NCI-H2171 treated with DMSO at 0.1 percent for 48 hours (cell line): ENCODE data around the gene DNAH14.
"Not testable (repeated sequence)": the region's sequence is repeated elsewhere in the genome, so short reads cannot be mapped to it uniquely, and the experiment has no call there.

Experiments used
- DNase-seq: peaks from one replicate; lab custom pipeline; 2025; lab: John Stamatoyannopoulos, UW

DNAH14 gene

GRCh38 chr1:224921354-224921753 lies 8.1 kb upstream of the DNAH14 start:
- DNase-seq, result no peak

DNA sequence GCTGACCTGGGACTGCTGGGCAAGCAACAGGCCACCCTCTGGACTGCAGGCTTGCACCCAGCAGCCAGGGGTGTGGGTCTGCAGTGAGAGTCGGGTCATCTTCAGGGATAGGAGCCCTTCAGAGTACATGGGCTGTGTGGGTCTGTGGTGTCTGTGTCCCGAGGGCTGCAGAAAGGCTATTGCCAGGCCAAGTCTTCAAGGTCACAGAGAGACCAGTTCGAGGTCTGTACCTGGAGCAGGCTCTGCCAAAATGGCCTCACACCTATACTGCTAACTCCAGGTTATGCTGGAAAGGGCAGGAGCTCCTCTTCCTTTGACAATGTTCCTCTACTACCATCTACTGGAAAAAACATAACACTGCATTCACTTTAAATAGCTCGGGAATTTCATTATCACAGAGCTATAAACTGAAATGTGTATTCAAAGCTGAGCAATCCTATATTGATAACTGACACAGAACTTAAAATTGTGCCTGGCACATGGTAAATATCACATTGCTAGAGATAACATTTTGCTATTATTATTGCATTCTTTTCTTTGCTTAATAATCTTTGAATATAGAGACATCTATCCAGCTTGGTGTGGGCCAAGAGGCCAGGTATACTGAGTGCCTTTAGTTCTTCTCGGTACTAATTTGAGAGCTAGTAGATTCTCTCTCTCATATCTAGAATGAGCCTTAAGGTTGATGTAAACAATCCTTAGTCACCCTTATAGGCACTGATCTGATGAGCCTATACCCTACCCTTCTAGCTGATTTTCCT lies 6.9 kb upstream of the DNAH14 start:
- peak; percentile 74 for DNase-seq

- DNase-seq, result no peak
These were observed 5.7 kb upstream of the DNAH14 start for GRCh38 chr1:224923726-224924125.

- not testable (repeated sequence) for DNase-seq
These were observed 1.8 kb upstream of the DNAH14 start for GRCh38 chr1:224927631-224928030.

- DNase-seq, result no peak
These were observed 569 bp upstream of the DNAH14 start for GRCh38 chr1:224928906-224929305.

DNA sequence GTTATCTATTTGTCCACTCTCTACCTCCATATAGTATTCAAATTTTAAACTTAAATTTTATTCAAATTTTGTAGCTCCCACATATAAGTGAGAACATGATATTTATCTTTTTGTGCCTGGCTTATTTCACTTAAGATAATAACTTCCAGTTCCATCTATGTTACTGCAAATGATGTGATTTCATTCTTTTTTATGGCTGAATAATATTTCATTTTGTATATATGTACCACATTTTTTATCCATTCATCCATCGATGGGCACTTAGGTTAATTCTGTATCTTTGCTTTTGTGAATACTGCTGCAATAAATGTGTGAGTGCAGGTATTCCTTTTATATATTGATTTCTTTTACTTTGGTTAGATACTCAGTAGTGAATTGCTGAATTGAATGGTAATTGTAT lies 2.1 kb downstream of the DNAH14 start:
- no peak for DNase-seq

GRCh38 chr1:224932607-224933249 lies 3.3 kb downstream of the DNAH14 start:
- DNase-seq, result no peak

GRCh38 chr1:224933584-224933983 lies 4.1 kb downstream of the DNAH14 start:
- no peak for DNase-seq

DNA sequence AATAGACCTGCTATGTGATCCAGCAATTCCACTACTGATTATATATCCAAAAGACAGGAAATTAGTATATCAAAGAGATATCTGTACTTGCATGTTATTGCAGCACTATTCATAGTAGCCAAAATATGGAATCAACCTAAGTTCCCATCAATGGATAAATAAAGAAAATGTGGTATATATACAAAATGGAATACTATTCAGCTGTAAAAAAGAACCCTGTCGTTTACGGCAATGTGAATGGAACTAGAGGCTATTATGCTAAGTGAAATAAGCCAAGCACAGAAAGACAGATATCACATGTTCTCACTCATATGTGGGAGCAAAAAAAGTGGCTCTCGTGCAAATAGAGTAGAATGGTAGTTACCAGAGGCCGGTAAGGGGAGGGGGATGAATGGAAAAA lies 9.2 kb downstream of the DNAH14 start:
- no peak for DNase-seq

- DNase-seq, result no peak
These were observed 10.5 kb downstream of the DNAH14 start for GRCh38 chr1:224939844-224940425.

DNA sequence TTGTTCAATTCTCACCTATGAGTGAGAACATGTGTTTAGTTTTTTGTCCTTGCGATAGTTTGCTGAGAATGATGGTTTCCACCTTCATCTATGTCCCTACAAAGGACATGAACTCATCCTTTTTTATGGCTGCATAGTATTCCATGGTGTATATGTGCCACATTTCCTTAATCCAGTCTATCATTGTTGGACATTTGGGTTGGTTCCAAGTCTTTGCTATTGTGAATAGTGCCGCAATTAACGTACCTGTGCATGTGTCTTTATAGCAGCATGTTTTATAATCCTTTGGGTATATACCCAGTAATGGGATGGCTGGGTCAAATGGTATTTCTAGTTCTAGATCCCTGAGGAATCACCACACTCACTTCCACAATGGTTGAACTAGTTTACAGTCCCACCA lies 11.3 kb downstream of the DNAH14 start:
- DNase-seq, result not testable (repeated sequence)

- not testable (repeated sequence) for DNase-seq
These were observed 16.3 kb downstream of the DNAH14 start for GRCh38 chr1:224945651-224946348.

DNA sequence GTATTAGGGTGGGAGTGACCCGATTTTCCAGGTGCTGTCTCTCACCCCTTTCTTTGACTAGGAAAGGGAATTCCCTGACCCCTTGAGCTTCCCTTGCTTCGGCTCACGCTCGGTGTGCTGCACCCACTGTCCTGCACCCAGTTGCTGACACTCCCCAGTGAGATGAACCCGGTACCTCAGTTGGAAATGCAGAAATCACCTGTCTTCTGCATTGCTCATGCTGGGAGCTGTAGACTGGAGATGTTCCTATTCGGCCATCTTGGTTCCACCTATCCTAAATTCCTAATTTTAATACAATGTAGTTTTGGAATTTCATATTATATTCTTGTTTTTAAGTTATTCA lies 16.8 kb downstream of the DNAH14 start:
- DNase-seq, result not testable (repeated sequence)

DNA sequence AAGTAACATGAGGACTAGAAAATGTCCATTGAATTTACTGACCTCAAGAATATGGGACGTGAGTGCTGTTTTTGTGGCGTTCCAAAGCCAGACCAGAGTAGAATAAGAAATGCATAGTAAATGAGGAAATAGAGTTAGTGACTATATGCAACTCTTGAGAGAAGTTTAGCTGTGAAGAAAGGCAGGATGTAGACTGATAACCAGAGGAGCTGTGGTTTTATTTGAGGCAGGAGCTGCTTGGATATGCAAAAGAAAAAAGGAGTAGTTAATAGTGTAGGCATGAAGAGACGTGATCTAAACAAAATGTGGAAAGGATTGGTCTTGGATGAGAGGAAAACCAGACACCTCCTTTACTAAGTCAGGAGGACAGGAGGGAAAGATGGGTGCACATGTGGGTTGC lies 28.2 kb downstream of the DNAH14 start:
- no peak for DNase-seq

DNA sequence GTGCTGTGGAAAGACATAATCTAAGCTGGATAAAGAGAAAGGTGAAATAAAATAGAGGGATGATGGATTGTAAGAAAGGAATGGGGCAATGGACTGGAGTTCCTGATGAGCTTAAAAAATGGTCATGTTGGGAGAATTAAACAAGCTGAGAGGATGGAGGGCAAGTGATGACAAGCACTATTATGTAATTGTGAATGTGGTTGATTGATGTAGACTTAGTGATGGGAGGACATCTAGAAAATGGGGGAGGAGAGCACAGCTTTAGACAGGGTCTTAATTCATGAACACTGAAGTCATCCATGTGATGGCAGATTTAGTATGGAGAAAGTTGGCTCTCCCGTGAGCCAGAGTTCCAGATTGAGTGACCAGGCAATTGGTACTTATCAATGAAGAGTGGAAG lies 29.0 kb downstream of the DNAH14 start:
- DNase-seq, result no peak

DNA sequence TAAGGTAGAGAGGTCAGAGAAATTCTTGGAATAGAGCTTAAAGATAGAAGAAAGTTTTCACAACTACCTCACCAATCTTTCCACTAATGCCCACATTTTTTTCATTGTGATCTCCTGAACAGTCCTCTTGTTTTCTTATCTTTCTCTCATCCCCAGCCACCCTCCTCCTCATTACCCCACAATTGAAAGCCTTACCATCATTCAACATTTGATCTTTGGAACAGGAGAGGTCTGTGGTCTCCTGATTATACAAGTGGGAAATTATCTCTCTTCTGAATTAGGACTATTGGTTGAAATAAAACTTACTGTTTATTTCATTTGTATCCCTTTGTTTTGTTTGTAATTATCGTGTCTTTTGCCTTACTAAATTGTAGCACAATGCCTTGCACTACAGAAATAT lies 29.6 kb downstream of the DNAH14 start:
- no peak for DNase-seq

DNA sequence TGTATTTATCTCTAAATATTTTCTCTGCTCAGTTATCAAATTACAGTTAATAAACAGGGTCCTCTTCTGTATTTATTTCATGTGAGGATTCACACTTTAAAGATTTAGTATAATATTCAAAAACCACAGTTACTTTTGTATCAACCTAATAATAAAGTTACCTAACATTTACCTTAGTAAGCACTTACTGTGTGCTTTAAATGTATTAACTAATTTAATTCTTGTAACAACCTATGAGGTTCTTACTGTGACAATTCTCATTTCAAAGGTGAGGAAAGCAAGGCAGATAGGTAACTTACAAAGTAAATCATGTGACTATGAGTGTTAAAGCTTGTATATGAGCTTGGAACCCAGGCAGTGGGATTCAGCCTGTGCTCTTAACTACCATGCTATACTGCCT lies 30.2 kb downstream of the DNAH14 start:
- DNase-seq, result no peak

- no peak for DNase-seq
These were observed 50.7 kb downstream of the DNAH14 start for GRCh38 chr1:224980181-224980580.

DNA sequence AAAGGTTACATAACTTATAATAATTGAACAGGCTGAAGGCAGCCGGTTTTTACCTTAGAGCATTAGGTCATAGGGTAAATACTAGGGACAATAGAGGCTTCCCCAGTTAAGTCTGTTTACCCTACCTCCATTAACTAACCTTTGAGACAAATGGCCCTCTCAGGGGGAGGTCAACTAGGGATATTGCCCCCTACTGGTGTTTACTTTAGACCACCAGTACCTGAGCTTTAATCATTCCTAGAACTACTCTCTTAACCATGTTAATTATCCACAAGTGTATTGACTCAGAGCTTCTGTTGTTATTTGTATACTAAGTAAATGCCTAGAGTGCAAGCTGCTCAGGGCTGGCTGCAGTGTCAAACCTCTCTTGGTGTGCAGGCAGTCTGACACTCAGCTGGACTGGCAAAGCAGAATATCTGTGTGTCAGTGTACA lies 52.5 kb downstream of the DNAH14 start:
- not testable (repeated sequence) for DNase-seq

DNA sequence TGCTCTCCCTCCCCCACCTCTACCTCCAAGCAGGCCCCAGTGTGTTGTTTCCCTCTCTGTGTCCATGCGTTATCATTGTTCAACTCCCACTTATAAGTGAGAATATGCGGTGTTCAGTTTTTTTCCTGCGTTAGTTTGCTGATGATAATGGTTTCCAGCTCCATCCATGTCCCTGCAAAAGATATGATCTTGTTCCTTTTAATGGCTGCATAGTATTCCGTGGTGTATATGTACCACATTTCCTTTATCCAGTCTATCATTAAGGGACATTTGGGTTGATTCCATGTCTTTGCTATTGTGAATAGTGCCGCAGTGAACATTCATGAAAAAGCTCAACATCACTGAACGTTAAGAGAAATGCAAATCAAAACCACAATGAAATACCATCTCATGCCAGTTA lies 58.6 kb downstream of the DNAH14 start:
- no peak for DNase-seq

DNA sequence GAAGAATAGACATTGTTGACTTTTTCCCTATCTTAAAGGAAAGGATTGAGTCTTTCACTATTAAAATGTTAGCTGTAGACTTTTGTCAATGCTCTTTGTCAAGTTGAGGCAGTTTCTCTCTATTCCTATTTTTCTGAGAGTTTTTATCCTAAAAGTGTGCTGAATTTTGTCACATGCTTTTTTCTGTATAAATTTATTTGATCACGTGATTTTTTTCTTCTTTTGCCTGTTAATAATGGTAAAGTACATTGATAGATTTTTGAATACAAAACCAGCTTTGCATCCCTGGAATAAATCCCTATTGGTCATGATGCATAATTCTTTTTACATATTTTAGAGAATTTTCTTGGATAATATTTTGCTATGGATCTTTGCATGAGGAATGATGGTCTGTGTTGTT lies 60.1 kb downstream of the DNAH14 start:
- DNase-seq, result no peak

DNA sequence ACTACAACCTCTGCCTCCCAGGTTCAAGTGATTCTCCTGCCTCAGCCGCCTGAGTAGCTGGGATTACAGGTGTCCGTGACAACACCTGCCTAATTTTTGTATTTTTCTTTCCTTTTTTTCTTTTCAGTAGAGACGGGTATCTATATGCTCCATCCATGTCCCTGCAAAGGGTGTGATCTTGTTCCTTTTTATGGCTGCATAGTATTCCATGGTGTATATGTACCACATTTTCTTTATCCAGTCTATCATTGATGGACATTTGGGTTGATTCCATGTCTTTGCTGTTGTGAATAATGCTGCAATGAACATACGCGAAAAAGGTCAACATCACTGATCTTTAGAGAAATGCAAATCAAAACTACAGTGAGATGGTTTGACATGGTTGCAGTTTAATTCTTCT lies 62.1 kb downstream of the DNAH14 start:
- DNase-seq, result not testable (repeated sequence)

DNA sequence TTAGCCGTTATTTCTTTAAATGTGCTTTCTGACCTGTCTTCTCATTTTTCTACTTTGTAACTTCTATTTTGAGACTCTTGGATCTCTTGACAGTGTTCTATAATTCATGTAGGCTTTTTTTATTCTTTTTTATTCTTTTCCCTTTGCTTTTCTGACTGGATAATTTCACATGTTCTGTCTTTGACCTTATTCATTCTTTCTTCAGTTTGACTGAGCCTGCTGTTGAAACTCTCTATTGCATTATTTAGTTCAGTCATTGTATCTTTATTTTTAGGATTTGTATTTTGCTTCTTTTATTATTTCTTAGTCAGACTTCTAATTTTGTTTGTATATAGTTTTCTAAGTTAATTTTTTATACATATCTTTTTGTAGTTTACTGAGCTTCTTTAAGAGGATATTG lies 66.1 kb downstream of the DNAH14 start:
- no peak for DNase-seq
